ENCODE measurements around the gene INMT. TPM values are rescaled to one million over a fixed set of nuclear protein-coding genes. Genes with fewer than 3 reads are reported as not detected.

Gene INMT
- polyA plus RNA-seq, 1 donor (not counting 4 experiments of a cell fraction or from before 2014, with no cell fraction given) = not detected

DNA sequence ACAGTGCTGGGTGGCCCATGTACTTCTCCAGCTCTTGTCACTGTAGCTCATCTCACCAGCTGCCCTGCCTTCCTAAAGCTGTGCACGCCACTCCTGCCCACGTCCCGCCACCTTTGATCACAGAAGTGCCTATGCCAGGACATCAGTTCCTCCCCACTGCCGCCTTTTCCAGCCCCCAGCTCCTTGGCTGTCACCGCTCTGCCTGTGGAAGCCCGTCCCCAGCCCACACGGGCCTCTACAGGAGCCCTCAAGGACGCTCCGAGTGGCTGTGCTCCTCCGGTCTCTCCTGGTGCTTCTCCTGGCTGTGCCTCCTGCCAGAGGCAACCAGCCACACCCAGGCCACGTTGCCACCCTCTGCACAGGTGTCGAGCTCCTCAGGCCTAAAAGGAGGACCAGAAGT is 19.3 kb upstream of the INMT start:
- no peak overlapping the region for H3K4me2 ChIP-seq (ENCODE audit: control insufficient read depth, extremely low read depth, insufficient read depth, low read depth, low read length)
- H4K20me1 ChIP-seq (ENCODE audit: control insufficient read depth, extremely low read depth, insufficient read depth, low read length) = no peaks in the 10 kb centered on the region
- dilution Hi-C loops (cut with MboI; ENCODE audit: extremely low pct_ligation_motif_present, low sequenced_read_pairs) = loop anchor here (25.0 kb wide), 1 partner anchor 95 kb away; no protein-coding TSS in a partner anchor
- TF ChIP-seq, protein P1, sequence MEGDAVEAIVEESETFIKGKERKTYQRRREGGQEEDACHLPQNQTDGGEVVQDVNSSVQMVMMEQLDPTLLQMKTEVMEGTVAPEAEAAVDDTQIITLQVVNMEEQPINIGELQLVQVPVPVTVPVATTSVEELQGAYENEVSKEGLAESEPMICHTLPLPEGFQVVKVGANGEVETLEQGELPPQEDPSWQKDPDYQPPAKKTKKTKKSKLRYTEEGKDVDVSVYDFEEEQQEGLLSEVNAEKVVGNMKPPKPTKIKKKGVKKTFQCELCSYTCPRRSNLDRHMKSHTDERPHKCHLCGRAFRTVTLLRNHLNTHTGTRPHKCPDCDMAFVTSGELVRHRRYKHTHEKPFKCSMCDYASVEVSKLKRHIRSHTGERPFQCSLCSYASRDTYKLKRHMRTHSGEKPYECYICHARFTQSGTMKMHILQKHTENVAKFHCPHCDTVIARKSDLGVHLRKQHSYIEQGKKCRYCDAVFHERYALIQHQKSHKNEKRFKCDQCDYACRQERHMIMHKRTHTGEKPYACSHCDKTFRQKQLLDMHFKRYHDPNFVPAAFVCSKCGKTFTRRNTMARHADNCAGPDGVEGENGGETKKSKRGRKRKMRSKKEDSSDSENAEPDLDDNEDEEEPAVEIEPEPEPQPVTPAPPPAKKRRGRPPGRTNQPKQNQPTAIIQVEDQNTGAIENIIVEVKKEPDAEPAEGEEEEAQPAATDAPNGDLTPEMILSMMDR (optimal IDR thresholded peaks at IDR 0.05 in 1 of 3, IDR thresholded peaks at IDR 0.05 in 1 of 3, conservative IDR thresholded peaks at IDR 0.05 in 1 of 3; ENCODE audit: extremely low read depth in 1 of 3, insufficient read depth in 2 of 3, low read length in 3 of 3) = no peak
- no peak for TF ChIP-seq EZH2 (IDR thresholded peaks at IDR 0.05; ENCODE audit: low read length)
- H3K36me3 ChIP-seq (ENCODE audit: control insufficient read depth in 2 of 2, extremely low read depth in 1 of 2, insufficient read depth in 2 of 2, low read length in 2 of 2) = no peaks in the 10 kb centered on the region
- DNase-seq (ENCODE audit: low read depth, low spot score) (no peak), FAIRE-seq (no peak)
- H3K27me3 ChIP-seq (ENCODE audit: control insufficient read depth, extremely low read depth, insufficient read depth, low read length) = peaks cover 30% of the 10 kb centered on the region
- no peaks in the 10 kb centered on the region for H3K79me2 ChIP-seq (ENCODE audit: control insufficient read depth, insufficient read depth, low read length)
- H3K27ac ChIP-seq (ENCODE audit: control insufficient read depth, insufficient read depth, low read length) = no peak overlapping the region
- H3K9me1 ChIP-seq (ENCODE audit: control insufficient read depth, extremely low read depth, insufficient read depth, low read length) = no peaks in the 10 kb centered on the region
- H3K9me3 ChIP-seq (ENCODE audit: control insufficient read depth, low read depth, low read length) = no peaks in the 10 kb centered on the region
- no peaks in the 10 kb centered on the region for H3K4me1 ChIP-seq (ENCODE audit: control insufficient read depth, extremely low read depth, insufficient read depth, low read length)
- no peak overlapping the region for H2AFZ ChIP-seq (ENCODE audit: control insufficient read depth, low read length)
- no peak overlapping the region for H3K4me3 ChIP-seq (ENCODE audit: control insufficient read depth in 2 of 3, extremely low read depth in 1 of 3, insufficient read depth in 2 of 3, low read depth in 1 of 3, low read length in 3 of 3)
- no peak overlapping the region for H3K9ac ChIP-seq (ENCODE audit: control insufficient read depth, extremely low read depth, insufficient read depth, low read length)

DNA sequence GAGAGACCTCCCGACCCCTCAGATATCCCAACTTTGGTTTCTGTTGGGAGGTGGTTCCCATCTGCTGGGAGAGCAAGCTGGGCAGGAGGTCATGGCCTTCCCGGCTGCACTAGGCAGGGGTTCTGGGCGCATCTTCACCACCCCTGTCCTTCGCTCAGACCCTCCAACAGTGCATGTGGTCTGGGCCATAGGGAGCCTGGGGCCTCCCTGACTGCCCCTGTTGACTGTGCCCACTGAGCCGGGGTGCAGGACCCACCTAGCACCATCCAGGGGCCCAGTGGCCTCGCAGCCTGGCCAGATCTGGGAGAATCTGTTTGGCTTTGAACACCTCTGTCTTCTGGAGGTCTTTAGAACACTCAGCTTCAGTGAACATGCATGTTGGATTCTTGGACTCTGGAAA is 18.7 kb upstream of the INMT start:
- no peak for FAIRE-seq
- no peaks in the 10 kb centered on the region for H3K4me1 ChIP-seq (ENCODE audit: control insufficient read depth, extremely low read depth, insufficient read depth, low read length)

More for the DNA sequence above, 18.7 kb upstream of the INMT start:
- Histone ChIP-seq H3K9me3 (ENCODE audit: control insufficient read depth, low read depth, low read length) (no peaks in the 10 kb centered on the region), H3K4me3 (ENCODE audit: control insufficient read depth in 2 of 3, extremely low read depth in 1 of 3, insufficient read depth in 2 of 3, low read depth in 1 of 3, low read length in 3 of 3) (no peak overlapping the region), H2AFZ (ENCODE audit: control insufficient read depth, low read length) (no peak overlapping the region), H3K79me2 (ENCODE audit: control insufficient read depth, insufficient read depth, low read length) (no peaks in the 10 kb centered on the region), H3K27ac (ENCODE audit: control insufficient read depth, insufficient read depth, low read length) (no peak overlapping the region), H3K27me3 (ENCODE audit: control insufficient read depth, extremely low read depth, insufficient read depth, low read length) (peaks cover 28% of the 10 kb centered on the region), H3K4me2 (ENCODE audit: control insufficient read depth, extremely low read depth, insufficient read depth, low read depth, low read length) (no peak overlapping the region), H3K9me1 (ENCODE audit: control insufficient read depth, extremely low read depth, insufficient read depth, low read length) (no peaks in the 10 kb centered on the region), H4K20me1 (ENCODE audit: control insufficient read depth, extremely low read depth, insufficient read depth, low read length) (no peaks in the 10 kb centered on the region), H3K9ac (ENCODE audit: control insufficient read depth, extremely low read depth, insufficient read depth, low read length) (no peak overlapping the region), H3K36me3 (ENCODE audit: control insufficient read depth in 2 of 2, extremely low read depth in 1 of 2, insufficient read depth in 2 of 2, low read length in 2 of 2) (no peaks in the 10 kb centered on the region)
- DNase-seq (ENCODE audit: low read depth, low spot score) = no peak
- TF ChIP-seq EZH2 (IDR thresholded peaks at IDR 0.05; ENCODE audit: low read length) = no peak
- TF ChIP-seq, protein P1 (optimal IDR thresholded peaks at IDR 0.05 in 1 of 3, IDR thresholded peaks at IDR 0.05 in 1 of 3, conservative IDR thresholded peaks at IDR 0.05 in 1 of 3; ENCODE audit: extremely low read depth in 1 of 3, insufficient read depth in 2 of 3, low read length in 3 of 3) = no peak
- dilution Hi-C loops (cut with MboI; ENCODE audit: extremely low pct_ligation_motif_present, low sequenced_read_pairs) = loop anchor here (25.0 kb wide), 1 partner anchor 96 kb away; no protein-coding TSS in a partner anchor

Measured in keratinocyte (primary cell).